K562 (cell line): ENCODE results near the gene FCHO2. TPM values are rescaled to one million over a fixed set of nuclear protein-coding genes. Genes with fewer than 3 reads are reported as not detected.

Source experiments
- CBX8 ChIP-seq: fragments of 200-600 bp; sonication (generic); IDR thresholded peaks from 2 replicates; pipeline ENCODE4 v1.6.1; 2012; ENCODE audit warnings: borderline replicate concordance, mixed run types, low read depth, mild to moderate bottlenecking, moderate library complexity, mixed read lengths, low read length, control low read depth, inconsistent platforms; ENCODE audit not compliant: poor library complexity, severe bottlenecking; ENCODE audit errors: extremely low read depth
- EGR1 ChIP-seq: fragments of 450-650 bp; conservative IDR thresholded peaks from 2 replicates; pipeline ENCODE4 v1.6.1; 2017; ENCODE audit warnings: mild to moderate bottlenecking
- FUS ChIP-seq: fragments of 200-400 bp; formaldehyde crosslinking; optimal IDR thresholded peaks from 2 replicates; pipeline ENCODE3; 2017; ENCODE audit warnings: low read depth, low read length
- GTF2B ChIP-seq: IDR thresholded peaks from 2 replicates; pipeline ENCODE4 v1.6.1; 2011; ENCODE audit not compliant: insufficient read length; ENCODE audit errors: extremely low read depth
- SUPT5H ChIP-seq: fragments of 450-650 bp; IDR thresholded peaks from 2 replicates; pipeline ENCODE4 v1.6.1; 2016
- XRCC5 ChIP-seq: fragments of 200-400 bp; formaldehyde crosslinking; IDR thresholded peaks from 2 replicates; pipeline ENCODE4 v1.6.1; 2017; ENCODE audit warnings: low read depth, mild to moderate bottlenecking, low read length
- ZBTB40 ChIP-seq, 2 experiments: fragments of 450-650 bp in 1 of 2; sonication (generic) in 1 of 2; formaldehyde crosslinking in 1 of 2; IDR thresholded peaks; 2 replicates each; pipeline versions ENCODE4 v1.7.1 to v1.9.0; 2016 to 2022; ENCODE audit warnings: inconsistent platforms in 1 of 2, mild to moderate bottlenecking in 1 of 2, missing genetic modification reagents in 1 of 2
- ZNF395 ChIP-seq: fragments of 200-800 bp; sonication (Bioruptor generic); IDR thresholded peaks from 2 replicates; pipeline ENCODE4 v1.6.1; 2017; ENCODE audit warnings: missing genetic modification characterization, missing compliant biosample characterization
- polyA plus RNA-seq, 8 experiments: library from polyadenylated mRNA; depleted of rRNA in 4 of 8; stranded (reverse) in 5 of 8; unstranded in 3 of 8; fragments of >200 nt; fragmentation: Nextera tagmentation in 2 of 8; fragmentation: Illumina TruSeq in 1 of 8; extraction: Ambion mirVana in 2 of 8; extraction: Trizol in 1 of 8; gene quantifications; 2 replicates each; pipeline versions ENCODE4 v1.2.1 to v1.2.3, GENCODE V29; 2011 to 2014; ENCODE audit warnings: inconsistent platforms in 1 of 8, missing spikeins in 1 of 8
- total RNA-seq, 7 experiments: library from RNA; depleted of rRNA in 6 of 7; stranded (reverse); fragments of >200 nt in 6 of 7; fragmentation: Illumina TruSeq in 2 of 7; extraction: Trizol in 2 of 7; gene quantifications; 2 replicates each; pipeline versions ENCODE4 v1.2.1 to v1.2.3, GENCODE V29; 2011 to 2021; ENCODE audit warnings: low replicate concordance in 1 of 7
- TF ChIP-seq, protein P1 (sequence below), 2 experiments: IDR thresholded peaks; 2 replicates each; pipeline ENCODE4 v1.6.1; 2012; ENCODE audit warnings: improper control_type of control experiment in 2 of 2, low read depth in 2 of 2, low read length in 2 of 2, borderline replicate concordance in 1 of 2
- TF ChIP-seq, protein P2 (sequence below): fragments of 450-650 bp; formaldehyde crosslinking; IDR thresholded peaks from 2 replicates; pipeline ENCODE4 v1.4.0; 2022; ENCODE audit warnings: missing genetic modification characterization

Gene FCHO2
- total and polyA plus RNA-seq, 9 of the 15 experiments (the other 6 are each of a cell fraction or from before 2014, with no cell fraction given) = 4.4 to 13.4 (median 8.3) TPM

- no peak for TF ChIP-seq XRCC5
- TF ChIP-seq GTF2B = no peak
- no peak for TF ChIP-seq ZBTB40 (IDR thresholded peaks at IDR 0.05)
- TF ChIP-seq ZBTB40 (CRISPR knock-in tag; IDR thresholded peaks at IDR 0.05) = no peak
- TF ChIP-seq FUS = no peak
- TF ChIP-seq EGR1 = no peak
- no peak for TF ChIP-seq SUPT5H
- TF ChIP-seq, protein P1, sequence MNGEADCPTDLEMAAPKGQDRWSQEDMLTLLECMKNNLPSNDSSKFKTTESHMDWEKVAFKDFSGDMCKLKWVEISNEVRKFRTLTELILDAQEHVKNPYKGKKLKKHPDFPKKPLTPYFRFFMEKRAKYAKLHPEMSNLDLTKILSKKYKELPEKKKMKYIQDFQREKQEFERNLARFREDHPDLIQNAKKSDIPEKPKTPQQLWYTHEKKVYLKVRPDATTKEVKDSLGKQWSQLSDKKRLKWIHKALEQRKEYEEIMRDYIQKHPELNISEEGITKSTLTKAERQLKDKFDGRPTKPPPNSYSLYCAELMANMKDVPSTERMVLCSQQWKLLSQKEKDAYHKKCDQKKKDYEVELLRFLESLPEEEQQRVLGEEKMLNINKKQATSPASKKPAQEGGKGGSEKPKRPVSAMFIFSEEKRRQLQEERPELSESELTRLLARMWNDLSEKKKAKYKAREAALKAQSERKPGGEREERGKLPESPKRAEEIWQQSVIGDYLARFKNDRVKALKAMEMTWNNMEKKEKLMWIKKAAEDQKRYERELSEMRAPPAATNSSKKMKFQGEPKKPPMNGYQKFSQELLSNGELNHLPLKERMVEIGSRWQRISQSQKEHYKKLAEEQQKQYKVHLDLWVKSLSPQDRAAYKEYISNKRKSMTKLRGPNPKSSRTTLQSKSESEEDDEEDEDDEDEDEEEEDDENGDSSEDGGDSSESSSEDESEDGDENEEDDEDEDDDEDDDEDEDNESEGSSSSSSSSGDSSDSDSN (IDR thresholded peaks at IDR 0.05; ENCODE audit: borderline replicate concordance in 1 of 2, low read depth in 2 of 2, low read length in 2 of 2) = no peak
- no peak for TF ChIP-seq CBX8
- TF ChIP-seq, protein P2, sequence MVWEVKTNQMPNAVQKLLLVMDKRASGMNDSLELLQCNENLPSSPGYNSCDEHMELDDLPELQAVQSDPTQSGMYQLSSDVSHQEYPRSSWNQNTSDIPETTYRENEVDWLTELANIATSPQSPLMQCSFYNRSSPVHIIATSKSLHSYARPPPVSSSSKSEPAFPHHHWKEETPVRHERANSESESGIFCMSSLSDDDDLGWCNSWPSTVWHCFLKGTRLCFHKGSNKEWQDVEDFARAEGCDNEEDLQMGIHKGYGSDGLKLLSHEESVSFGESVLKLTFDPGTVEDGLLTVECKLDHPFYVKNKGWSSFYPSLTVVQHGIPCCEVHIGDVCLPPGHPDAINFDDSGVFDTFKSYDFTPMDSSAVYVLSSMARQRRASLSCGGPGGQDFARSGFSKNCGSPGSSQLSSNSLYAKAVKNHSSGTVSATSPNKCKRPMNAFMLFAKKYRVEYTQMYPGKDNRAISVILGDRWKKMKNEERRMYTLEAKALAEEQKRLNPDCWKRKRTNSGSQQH (CRISPR knock-in tag) = no peak
- TF ChIP-seq ZNF395 = no peak
These were observed 34.9 kb upstream of the FCHO2 start (continued) for GRCh38 chr5:72920690-72921502.
